RWPE2 (cell line): Measurements from ENCODE around the gene LYSET.
"Not testable (repeated sequence)": the region's sequence is repeated elsewhere in the genome, so short reads cannot be mapped to it uniquely, and the experiment has no call there.

Experiments
- ATAC-seq: fragments of 200-7000 bp; cut with Tn5 transposase; 3 replicates; pipeline ENCODE4 v1.9.1; 2021; ENCODE audit warnings: low read depth
- DNase-seq: peaks from one replicate; pipeline ENCODE4 v3.0.0-alpha.2; 2020; ENCODE audit warnings: low spot score
- H3K27ac ChIP-seq: fragments of 450-650 bp; 2 replicates; pipeline ENCODE4 v1.5.1; 2017; ENCODE audit warnings: mild to moderate bottlenecking; ENCODE audit not compliant: poor library complexity, severe bottlenecking
- H3K27me3 ChIP-seq: fragments of 250-450 bp; sonication (Bioruptor Pico); 2 replicates; pipeline ENCODE4 v1.5.1; 2021; ENCODE audit warnings: mild to moderate bottlenecking, moderate library complexity; ENCODE audit not compliant: insufficient read depth, poor library complexity, severe bottlenecking
- H3K36me3 ChIP-seq: fragments of 250-450 bp; sonication (Bioruptor Pico); 2 replicates; pipeline ENCODE4 v1.5.1; 2020; ENCODE audit warnings: low read depth, mild to moderate bottlenecking, moderate library complexity
- H3K4me1 ChIP-seq: fragments of 250-450 bp; sonication (Bioruptor Pico); 2 replicates; pipeline ENCODE4 v1.5.1; 2021; ENCODE audit warnings: mild to moderate bottlenecking, moderate library complexity; ENCODE audit not compliant: insufficient read depth, poor library complexity, severe bottlenecking
- H3K4me3 ChIP-seq: fragments of 250-450 bp; sonication (Bioruptor Pico); 2 replicates; pipeline ENCODE4 v1.5.1; 2021; ENCODE audit warnings: mild to moderate bottlenecking, moderate library complexity; ENCODE audit not compliant: severe bottlenecking
- H3K9me3 ChIP-seq: fragments of 250-450 bp; sonication (Bioruptor Pico); 2 replicates; pipeline ENCODE4 v1.5.1; 2021; ENCODE audit warnings: mild to moderate bottlenecking, moderate library complexity; ENCODE audit not compliant: severe bottlenecking
- CTCF ChIP-seq: fragments of 450-650 bp; IDR thresholded peaks from one replicate; pipeline ENCODE4 v1.5.1; 2017; ENCODE audit warnings: mild to moderate bottlenecking, moderate library complexity; ENCODE audit not compliant: poor library complexity, severe bottlenecking

LYSET gene

GRCh38 chr14:93153121-93153520, 32.0 kb upstream of the LYSET start:
- no peak overlapping the region for H3K4me3 ChIP-seq
- ATAC-seq (no peak), DNase-seq (no peak)
- no peaks in the 10 kb centered on the region for H3K27me3 ChIP-seq
- H3K4me1 ChIP-seq = peaks cover 19% of the 10 kb centered on the region
- H3K9me3 ChIP-seq = no peaks in the 10 kb centered on the region
- H3K27ac ChIP-seq = peak overlapping the region; percentile 80
- no peak for TF ChIP-seq CTCF
- no peaks in the 10 kb centered on the region for H3K36me3 ChIP-seq

GRCh38 chr14:93155667-93156066, 29.4 kb upstream of the LYSET start:
- ATAC-seq (no peak), DNase-seq (no peak)
- Histone ChIP-seq H3K4me3 (no peak overlapping the region), H3K27me3 (no peaks in the 10 kb centered on the region), H3K4me1 (peaks cover 12% of the 10 kb centered on the region), H3K9me3 (no peaks in the 10 kb centered on the region), H3K36me3 (no peaks in the 10 kb centered on the region), H3K27ac (no peak overlapping the region)
- no peak for TF ChIP-seq CTCF

- no peak overlapping the region for H3K4me3 ChIP-seq
- ATAC-seq (no peak), DNase-seq (no peak)
- H3K4me1 ChIP-seq = peaks cover 4% of the 10 kb centered on the region
- H3K27me3 ChIP-seq = no peaks in the 10 kb centered on the region
- H3K27ac ChIP-seq = no peak overlapping the region
- H3K9me3 ChIP-seq = no peaks in the 10 kb centered on the region
- no peak for TF ChIP-seq CTCF
- H3K36me3 ChIP-seq = no peaks in the 10 kb centered on the region
Measured at GRCh38 chr14:93156693-93157369, 28.3 kb upstream of the LYSET start.

- not testable (repeated sequence) for ATAC-seq, H3K27me3 ChIP-seq, H3K27ac ChIP-seq, H3K36me3 ChIP-seq, DNase-seq, H3K9me3 ChIP-seq, H3K4me1 ChIP-seq, H3K4me3 ChIP-seq
Measured at GRCh38 chr14:93158349-93158748, 26.8 kb upstream of the LYSET start.

GRCh38 chr14:93159625-93160352, 25.3 kb upstream of the LYSET start:
- H3K9me3 ChIP-seq, H3K27ac ChIP-seq, ATAC-seq, H3K4me1 ChIP-seq, H3K36me3 ChIP-seq, H3K4me3 ChIP-seq, DNase-seq, H3K27me3 ChIP-seq: not testable (repeated sequence)

GRCh38 chr14:93160353-93160801, 24.7 kb upstream of the LYSET start:
- DNase-seq (no peak), ATAC-seq (peak; percentile 81)
- Histone ChIP-seq H3K4me1 (no peaks in the 10 kb centered on the region), H3K27me3 (no peaks in the 10 kb centered on the region), H3K36me3 (no peaks in the 10 kb centered on the region), H3K4me3 (no peak overlapping the region), H3K9me3 (no peaks in the 10 kb centered on the region), H3K27ac (no peak overlapping the region)
- TF ChIP-seq CTCF = peak; percentile 86
